HCT116 (cell line): ENCODE measurements around the gene C9orf43. TPM values are rescaled to one million over a fixed set of nuclear protein-coding genes. Genes with fewer than 3 reads are reported as not detected.

ENCODE experiments used
- ATAC-seq: fragments of 200-7000 bp; cut with Tn5 transposase; 2 replicates; pipeline ENCODE4 v1.9.1; 2020; ENCODE audit warnings: mild to moderate bottlenecking, moderate library complexity
- BruUV-seq: library from RNA; stranded (reverse); fragments of 400-500 nt; replicated peaks from 2 replicates; lab custom pipeline; 2021; lab: Mats Ljungman, UMichigan
- CTCF ChIA-PET: fragments of 300-600 bp; sonication (Branson Sonifier 250); formaldehyde crosslinking; loops from one replicate; lab custom pipeline; 2021; ENCODE audit warnings: antibody characterized with exemption; lab: Charles Lee
- POLR2A ChIA-PET: fragments of 300-600, 350-600 bp; sonication (Branson Sonifier 250); formaldehyde crosslinking; loops from one replicate; lab custom pipeline; 2021; ENCODE audit warnings: antibody characterized with exemption; lab: Charles Lee
- RAD21 ChIA-PET, 2 experiments: fragments of 300-600 bp; sonication (Branson Sonifier 250); formaldehyde crosslinking; loops; one replicate each; lab custom pipeline; 2023; ENCODE audit warnings: low total read pairs in 2 of 2; ENCODE audit not compliant: uncharacterized antibody in 2 of 2, unreplicated experiment in 2 of 2, low non-redundant PET in 1 of 2; lab: Charles Lee
- DNase-seq: peaks from one replicate; pipeline ENCODE4 v3.0.0-alpha.2; 2010; ENCODE audit warnings: low read depth, low spot score
- H2AFZ ChIP-seq: fragments of 200-600 bp; shearing (Covaris generic), sonication (generic); 2 replicates; pipeline ENCODE4 v1.6.1; 2017; ENCODE audit warnings: low read depth, mixed run types, mixed read lengths, antibody characterized with exemption, low read length; ENCODE audit not compliant: poor library complexity, severe bottlenecking
- H3K27ac ChIP-seq: 2 replicates; pipeline ENCODE4 v1.5.1; 2012; ENCODE audit warnings: low read depth, low read length
- H3K27me3 ChIP-seq: fragments of 200-600 bp; sonication (generic); 2 replicates; pipeline ENCODE4 v1.6.1; 2016; ENCODE audit warnings: mixed run types, low read length, mixed read lengths; ENCODE audit not compliant: insufficient read depth
- H3K36me3 ChIP-seq, 2 experiments: fragments of 200-500 bp in 1 of 2; fragments of 200-600 bp in 1 of 2; sonication (Bioruptor generic) in 1 of 2; sonication (generic) in 1 of 2; 2 replicates each; pipeline versions ENCODE4 v1.5.1 to v1.6.1; 2014 to 2016; ENCODE audit warnings: low read length in 2 of 2, inconsistent platforms in 1 of 2, mixed read lengths in 1 of 2, mixed run types in 1 of 2; ENCODE audit not compliant: insufficient read depth in 2 of 2, control insufficient read depth in 1 of 2
- H3K4me1 ChIP-seq, 2 experiments: fragments of 200-600 bp in 1 of 2; sonication (generic) in 1 of 2; 2 replicates each; pipeline versions ENCODE4 v1.5.1 to v1.6.1; 2012 to 2017; ENCODE audit warnings: low read length in 2 of 2, inconsistent platforms in 1 of 2, mild to moderate bottlenecking in 1 of 2, mixed read lengths in 1 of 2, mixed run types in 1 of 2, moderate library complexity in 1 of 2; ENCODE audit not compliant: insufficient read depth in 2 of 2, control insufficient read depth in 1 of 2
- H3K4me2 ChIP-seq: fragments of 200-600 bp; sonication (generic); 2 replicates; pipeline ENCODE4 v1.6.1; 2017; ENCODE audit warnings: mixed run types, low read length, mixed read lengths
- H3K4me3 ChIP-seq, 2 experiments: fragments of 200-600 bp in 1 of 2; sonication (generic) in 1 of 2; replicated peaks in 1 of 2; 2 replicates each; pipeline ENCODE4 v1.5.1; 2011 to 2016; ENCODE audit warnings: low read length in 2 of 2, control low read depth in 1 of 2, low read depth in 1 of 2, mild to moderate bottlenecking in 1 of 2, mixed read lengths in 1 of 2, mixed run types in 1 of 2
- H3K79me2 ChIP-seq: fragments of 200-600 bp; sonication (generic); 2 replicates; pipeline ENCODE4 v1.6.1; 2017; ENCODE audit warnings: mild to moderate bottlenecking, mixed run types, low read length, moderate library complexity, mixed read lengths; ENCODE audit not compliant: insufficient read depth
- H3K9ac ChIP-seq: fragments of 200-600 bp; sonication (generic); 2 replicates; pipeline ENCODE4 v1.6.1; 2016; ENCODE audit warnings: low read length, mixed read lengths
- H3K9me2 ChIP-seq: fragments of 200-600 bp; sonication (generic), shearing (Covaris generic); 2 replicates; pipeline ENCODE4 v1.6.1; 2017; ENCODE audit warnings: mixed run types, mild to moderate bottlenecking, moderate library complexity; ENCODE audit not compliant: insufficient read depth
- H3K9me3 ChIP-seq, 2 experiments: fragments of 200-500 bp in 1 of 2; fragments of 200-600 bp in 1 of 2; sonication (Bioruptor generic) in 1 of 2; sonication (generic) in 1 of 2; 2 replicates each; pipeline ENCODE4 v1.6.1; 2014 to 2017; ENCODE audit warnings: low read length in 2 of 2, mixed read lengths in 2 of 2, inconsistent platforms in 1 of 2, low read depth in 1 of 2, mild to moderate bottlenecking in 1 of 2, mixed run types in 1 of 2, moderate library complexity in 1 of 2; ENCODE audit not compliant: control insufficient read depth in 1 of 2, insufficient read depth in 1 of 2
- H4K20me1 ChIP-seq: fragments of 200-600 bp; sonication (generic), shearing (Covaris generic); 2 replicates; pipeline ENCODE4 v1.6.1; 2017; ENCODE audit warnings: mixed run types, mild to moderate bottlenecking, moderate library complexity; ENCODE audit not compliant: insufficient read depth
- ATF3 ChIP-seq: IDR thresholded peaks from 2 replicates; pipeline ENCODE4 v1.6.1; 2012
- CBX3 ChIP-seq: IDR thresholded peaks from 2 replicates; pipeline ENCODE4 v1.6.1; 2012; ENCODE audit warnings: low read depth
- CEBPB ChIP-seq: IDR thresholded peaks from 2 replicates; pipeline ENCODE4 v1.6.1; 2012; ENCODE audit warnings: low read depth
- CTCF ChIP-seq, 3 experiments: fragments of 200-600 bp in 1 of 3; sonication (generic) in 1 of 3; IDR thresholded peaks in 2 of 3; conservative IDR thresholded peaks in 1 of 3; 2 replicates each; pipeline ENCODE4 v1.5.1; 2012 to 2017; ENCODE audit warnings: low read depth in 2 of 3, low read length in 2 of 3, antibody characterized with exemption in 1 of 3, borderline replicate concordance in 1 of 3, control low read depth in 1 of 3, mild to moderate bottlenecking in 1 of 3, mixed read lengths in 1 of 3, mixed run types in 1 of 3, moderate library complexity in 1 of 3; ENCODE audit not compliant: insufficient read depth in 1 of 3
- EGR1 ChIP-seq: IDR thresholded peaks from 2 replicates; pipeline ENCODE4 v1.6.1; 2012; ENCODE audit warnings: low read depth
- EZH2phosphoT487 ChIP-seq: fragments of 200-600 bp; IDR thresholded peaks from 2 replicates; pipeline ENCODE4 v1.6.1; 2018; ENCODE audit warnings: antibody characterized with exemption, borderline replicate concordance
- FOSL1 ChIP-seq: IDR thresholded peaks from 2 replicates; pipeline ENCODE4 v1.6.1; 2012; ENCODE audit warnings: low read depth
- MAX ChIP-seq: IDR thresholded peaks from 2 replicates; pipeline ENCODE4 v1.6.1; 2012
- POLR2A ChIP-seq: IDR thresholded peaks from 2 replicates; pipeline ENCODE4 v1.7.0; 2011; ENCODE audit warnings: borderline replicate concordance; ENCODE audit not compliant: insufficient read depth, insufficient read length; ENCODE audit errors: extremely low read depth
- POLR2AphosphoS5 ChIP-seq: IDR thresholded peaks from 2 replicates; pipeline ENCODE4 v1.6.1; 2011; ENCODE audit warnings: mild to moderate bottlenecking, low read depth, low read length, moderate library complexity
- RAD21 ChIP-seq: IDR thresholded peaks from 2 replicates; pipeline ENCODE4 v1.6.1; 2012; ENCODE audit warnings: low read depth, mild to moderate bottlenecking
- SIN3A ChIP-seq: IDR thresholded peaks from 2 replicates; pipeline ENCODE4 v1.6.1; 2012; ENCODE audit warnings: low read depth
- SP1 ChIP-seq: IDR thresholded peaks from 2 replicates; pipeline ENCODE4 v1.6.1; 2012; ENCODE audit warnings: low read depth
- TCF7L2 ChIP-seq: IDR thresholded peaks from 2 replicates; pipeline ENCODE4 v1.7.0; 2011; ENCODE audit warnings: borderline replicate concordance, inconsistent platforms; ENCODE audit not compliant: insufficient read depth, insufficient read length; ENCODE audit errors: extremely low read depth
- YY1 ChIP-seq: IDR thresholded peaks from 2 replicates; pipeline ENCODE4 v1.6.1; 2011; ENCODE audit warnings: low read length, low read depth, moderate library complexity, mild to moderate bottlenecking; ENCODE audit not compliant: insufficient replicate concordance; ENCODE audit errors: extremely low read depth
- ZFX ChIP-seq: fragments of 450-650 bp; IDR thresholded peaks from 2 replicates; pipeline ENCODE4 v1.6.1; 2017
- intact Hi-C: fragments of 100-400 bp; cut with micrococcal nuclease; formaldehyde crosslinking; loops from 2 replicates; pipeline ENCODE4 v1.10.0; 2022
- total RNA-seq: library from RNA; stranded (reverse); gene quantifications from one replicate; pipeline ENCODE4 v1.2.1, GENCODE V29; 2021; ENCODE audit not compliant: unreplicated experiment

Gene C9orf43
- total RNA-seq, 1 experiment from 2014 or later: 0.71 TPM

- peak within 1 kb of the TSS; percentile 66 for H3K27ac ChIP-seq
- TF ChIP-seq POLR2AphosphoS5 (peak; percentile 88), FOSL1 (no peak), TCF7L2 (no peak), POLR2A (peak; percentile 57), EGR1 (no peak), CEBPB (no peak), MAX (peak; percentile 96), CBX3 (peak; percentile 68; the same call in 1 of the 2 replicates), RAD21 (no peak), SP1 (peak; percentile 67), EZH2phosphoT487 (no peak), CTCF (IDR thresholded peaks at IDR 0.05 in 2 of 3, conservative IDR thresholded peaks at IDR 0.05 in 1 of 3; ENCODE audit: borderline replicate concordance in 1 of 3, insufficient read depth in 1 of 3, low read depth in 2 of 3, low read length in 2 of 3) (0 out of 6 replicates have a peak, but pooled peaks of 1 of the 3 experiments have one; percentile 1), SIN3A (peak; percentile 62), YY1 (peak; percentile 42), ZFX (peak; percentile 49; the same call in 1 of the 2 replicates), ATF3 (no peak)
- intact Hi-C loops: no loop called here
Measured at GRCh38 chr9:113463418-113464285, 53.1 kb downstream of the C9orf43 start, which contains the start of gene RGS3. Gene RGS3, plus strand, starts transcription at chr9:113463727. Its CDS starts 76 bp downstream, at chr9:113463803.

More at GRCh38 chr9:113463418-113464285, 53.1 kb downstream of the C9orf43 start, which contains the start of gene RGS3:
- DNase-seq: peak; percentile 42
- no peaks in the 10 kb centered on the region for H3K9me2 ChIP-seq
- no peaks in the 10 kb centered on the region for H3K9me3 ChIP-seq
- H4K20me1 ChIP-seq: no peaks in the 10 kb centered on the region
- peak; percentile 99 for ATAC-seq
- peak within 1 kb of the TSS; percentile 29 for H2AFZ ChIP-seq
- H3K9ac ChIP-seq: peak within 1 kb of the TSS; percentile 88
- ChIA-PET CTCF (interaction anchor here (0.7 to 1.5 kb wide), 4 partner anchors 10 to 195 kb away, joined by 3 to 5 read pairs (median 4); no protein-coding TSS in a partner anchor), POLR2A (interaction anchor here (0.8 to 2.0 kb wide), 2 partner anchors 9 to 12 kb away, joined by 4 to 6 read pairs; no protein-coding TSS in a partner anchor), RAD21 (no interaction called here)
- H3K4me2 ChIP-seq: peak within 1 kb of the TSS; percentile 90
- TSS peak; percentile 51 for BruUV-seq
- peaks cover 18 to 31% of the 10 kb centered on the region in 2 experiments; a peak in 3 of 4 replicates for H3K4me1 ChIP-seq
- 0 out of 4 replicates have a peak, but pooled peaks cover 0 to 7% of the 10 kb centered on the region in 2 experiments for H3K36me3 ChIP-seq
- H3K27me3 ChIP-seq: no peaks in the 10 kb centered on the region
- peak within 1 kb of the TSS; percentile 82 to 84 for H3K4me3 ChIP-seq
- H3K79me2 ChIP-seq: peaks cover 50% of the 10 kb centered on the region
